HEK293T (cell line): ENCODE measurements around the gene ADAMTS5.

Experiments
- CTCF ChIA-PET: fragments of 350-600 bp; formaldehyde crosslinking; extraction: SDS; loops from one replicate; lab custom pipeline; 2021; ENCODE audit warnings: antibody characterized with exemption, inconsistent platforms; lab: Yijun Ruan, JAX
- POLR2A ChIA-PET: fragments of 350-600 bp; formaldehyde crosslinking; extraction: SDS; loops from one replicate; lab custom pipeline; 2020; ENCODE audit warnings: antibody characterized with exemption, inconsistent platforms; lab: Yijun Ruan, JAX
- DNase-seq: peaks from one replicate; pipeline ENCODE4 v3.0.0; 2012; ENCODE audit warnings: mixed read lengths; ENCODE audit errors: extremely low spot score
- ARNT ChIP-seq: fragments of 450-650 bp; IDR thresholded peaks from 2 replicates; pipeline ENCODE4 v1.6.1; 2017; ENCODE audit warnings: mild to moderate bottlenecking
- BHLHE40 ChIP-seq: fragments of 450-650 bp; IDR thresholded peaks from 2 replicates; pipeline ENCODE4 v1.6.1; 2016; ENCODE audit warnings: mild to moderate bottlenecking, moderate library complexity, borderline replicate concordance
- CTBP1 ChIP-seq: fragments of 450-650 bp; IDR thresholded peaks from 2 replicates; pipeline ENCODE4 v1.6.1; 2016; ENCODE audit warnings: borderline replicate concordance
- ELF4 ChIP-seq: fragments of 450-650 bp; IDR thresholded peaks from 2 replicates; pipeline ENCODE4 v1.6.1; 2017; ENCODE audit warnings: antibody characterized with exemption
- FOXA1 ChIP-seq: fragments of 450-650 bp; IDR thresholded peaks from 2 replicates; pipeline ENCODE4 v1.6.1; 2016; ENCODE audit warnings: mild to moderate bottlenecking
- FOXK2 ChIP-seq: fragments of 450-650 bp; IDR thresholded peaks from 2 replicates; pipeline ENCODE4 v1.6.1; 2016; ENCODE audit warnings: mild to moderate bottlenecking
- FOXM1 ChIP-seq: fragments of 450-650 bp; IDR thresholded peaks from 2 replicates; pipeline ENCODE4 v1.6.1; 2017; ENCODE audit warnings: mild to moderate bottlenecking, borderline replicate concordance
- HDGF ChIP-seq: fragments of 450-650 bp; IDR thresholded peaks from 2 replicates; pipeline ENCODE4 v1.6.1; 2017; ENCODE audit warnings: antibody characterized with exemption, borderline replicate concordance
- L3MBTL2 ChIP-seq: fragments of 450-650 bp; conservative IDR thresholded peaks from 2 replicates; pipeline ENCODE4 v1.6.1; 2016; ENCODE audit warnings: mild to moderate bottlenecking
- LEF1 ChIP-seq: fragments of 450-650 bp; IDR thresholded peaks from 2 replicates; pipeline ENCODE4 v1.6.1; 2017; ENCODE audit warnings: mild to moderate bottlenecking, borderline replicate concordance
- NFRKB ChIP-seq: fragments of 450-650 bp; IDR thresholded peaks from 2 replicates; pipeline ENCODE4 v1.6.1; 2016; ENCODE audit warnings: mild to moderate bottlenecking, moderate library complexity
- PKNOX1 ChIP-seq: fragments of 450-650 bp; IDR thresholded peaks from 2 replicates; pipeline ENCODE4 v1.6.1; 2016
- SP1 ChIP-seq: fragments of 450-650 bp; IDR thresholded peaks from 2 replicates; pipeline ENCODE4 v1.6.1; 2017
- SUZ12 ChIP-seq: fragments of 450-650 bp; IDR thresholded peaks from 2 replicates; pipeline ENCODE4 v1.6.1; 2016; ENCODE audit warnings: mild to moderate bottlenecking
- TARDBP ChIP-seq: fragments of 450-650 bp; IDR thresholded peaks from 2 replicates; pipeline ENCODE4 v1.6.1; 2016
- ZNF384 ChIP-seq: fragments of 450-650 bp; IDR thresholded peaks from 2 replicates; pipeline ENCODE4 v1.6.1; 2016

Gene ADAMTS5

GRCh38 chr21:26969971-26970725, 3.3 kb upstream of the ADAMTS5 start:
- no peak for DNase-seq
- TF ChIP-seq SUZ12 = no peak
- TF ChIP-seq L3MBTL2 = no peak
- CTCF ChIA-PET = no interaction called here
- POLR2A ChIA-PET = no interaction called here

- no peak for DNase-seq
- TF ChIP-seq SP1 (no peak), FOXM1 (no peak), PKNOX1 (no peak), ZNF384 (no peak), SUZ12 (no peak), FOXK2 (no peak), HDGF (no peak), CTBP1 (no peak), BHLHE40 (no peak), ELF4 (no peak), NFRKB (no peak), L3MBTL2 (no peak), ARNT (no peak), TARDBP (no peak), FOXA1 (no peak)
- ChIA-PET POLR2A (interaction anchor here (0.9 to 1.2 kb wide), 2 partner anchors 87 to 121 kb away, joined by 3 read pairs; no protein-coding TSS in a partner anchor), CTCF (no interaction called here)
Measured at GRCh38 chr21:26966649-26967061, 233 bp downstream of the ADAMTS5 start.

- peak; percentile 48 for DNase-seq
- ChIA-PET POLR2A (interaction anchor here (0.8 kb wide), 1 partner anchor 12 kb away, joined by 3 read pairs; no protein-coding TSS in a partner anchor), CTCF (interaction anchor here (0.6 kb wide), 1 partner anchor 1105 kb away, joined by 3 read pairs; no protein-coding TSS in a partner anchor)
- TF ChIP-seq SP1 (no peak), FOXK2 (no peak), FOXM1 (no peak), ELF4 (no peak), HDGF (no peak), SUZ12 (no peak), PKNOX1 (no peak), ZNF384 (no peak), FOXA1 (no peak)
Measured at GRCh38 chr21:26965907-26966581, 844 bp downstream of the ADAMTS5 start.

GRCh38 chr21:26965040-26965906, 1.6 kb downstream of the ADAMTS5 start:
- CTCF ChIA-PET = interaction anchor here (0.6 kb wide), 1 partner anchor 1105 kb away, joined by 3 read pairs; no protein-coding TSS in a partner anchor
- POLR2A ChIA-PET = interaction anchor here (0.8 kb wide), 2 partner anchors 11 to 23 kb away, joined by 3 to 4 read pairs; no protein-coding TSS in a partner anchor
- DNase-seq = peak; percentile 47
- TF ChIP-seq FOXA1 (no peak), SP1 (no peak), FOXK2 (no peak), CTBP1 (no peak), ZNF384 (no peak), SUZ12 (no peak), BHLHE40 (no peak), LEF1 (no peak), PKNOX1 (no peak), L3MBTL2 (no peak), ELF4 (no peak), ARNT (no peak), NFRKB (no peak), HDGF (no peak)

- no peak for DNase-seq
- POLR2A ChIA-PET = no interaction called here
- CTCF ChIA-PET = no interaction called here
- TF ChIP-seq HDGF (no peak), ARNT (no peak), ELF4 (no peak), SUZ12 (no peak), ZNF384 (no peak), L3MBTL2 (no peak), FOXA1 (no peak), BHLHE40 (no peak), LEF1 (no peak), SP1 (no peak), NFRKB (no peak), TARDBP (no peak), CTBP1 (no peak), FOXM1 (no peak), FOXK2 (no peak)
Measured at GRCh38 chr21:26964170-26964778, 2.6 kb downstream of the ADAMTS5 start.
